PC-3 (cell line): Measurements from ENCODE around the gene CEP128.

Source experiments
- EZH2phosphoT487 ChIP-seq: fragments of 300-600 bp; sonication (generic); IDR thresholded peaks from 2 replicates; pipeline ENCODE4 v1.6.1; 2018; ENCODE audit warnings: mild to moderate bottlenecking, antibody characterized with exemption, low read length, borderline replicate concordance
- TF ChIP-seq, protein P1 (sequence below): fragments of 300-600 bp; sonication (generic); conservative IDR thresholded peaks from 2 replicates; pipeline ENCODE4 v1.5.1; 2017; ENCODE audit warnings: antibody characterized with exemption, low read depth, mild to moderate bottlenecking, low read length

DNA sequence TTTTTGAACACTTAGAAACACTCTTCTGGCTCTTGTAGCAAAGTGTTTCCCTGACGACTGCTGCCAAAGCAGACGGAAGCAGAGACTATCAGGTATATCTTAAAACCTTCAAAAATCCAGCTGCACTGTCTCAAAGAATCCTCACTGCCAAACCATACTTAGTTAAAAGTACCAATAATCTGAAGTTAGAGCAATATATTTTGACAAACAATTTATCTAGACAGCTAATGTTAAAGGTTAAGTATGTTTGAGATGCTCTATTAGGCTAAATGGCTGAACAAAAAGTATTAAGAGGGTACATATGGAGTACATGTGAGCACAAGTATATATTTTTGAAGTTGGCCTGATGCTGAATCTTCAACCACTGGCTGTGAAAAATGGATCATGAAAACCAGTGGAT lies 398.3 kb downstream of the CEP128 start:
- no peak for TF ChIP-seq EZH2phosphoT487
- TF ChIP-seq, protein P1, sequence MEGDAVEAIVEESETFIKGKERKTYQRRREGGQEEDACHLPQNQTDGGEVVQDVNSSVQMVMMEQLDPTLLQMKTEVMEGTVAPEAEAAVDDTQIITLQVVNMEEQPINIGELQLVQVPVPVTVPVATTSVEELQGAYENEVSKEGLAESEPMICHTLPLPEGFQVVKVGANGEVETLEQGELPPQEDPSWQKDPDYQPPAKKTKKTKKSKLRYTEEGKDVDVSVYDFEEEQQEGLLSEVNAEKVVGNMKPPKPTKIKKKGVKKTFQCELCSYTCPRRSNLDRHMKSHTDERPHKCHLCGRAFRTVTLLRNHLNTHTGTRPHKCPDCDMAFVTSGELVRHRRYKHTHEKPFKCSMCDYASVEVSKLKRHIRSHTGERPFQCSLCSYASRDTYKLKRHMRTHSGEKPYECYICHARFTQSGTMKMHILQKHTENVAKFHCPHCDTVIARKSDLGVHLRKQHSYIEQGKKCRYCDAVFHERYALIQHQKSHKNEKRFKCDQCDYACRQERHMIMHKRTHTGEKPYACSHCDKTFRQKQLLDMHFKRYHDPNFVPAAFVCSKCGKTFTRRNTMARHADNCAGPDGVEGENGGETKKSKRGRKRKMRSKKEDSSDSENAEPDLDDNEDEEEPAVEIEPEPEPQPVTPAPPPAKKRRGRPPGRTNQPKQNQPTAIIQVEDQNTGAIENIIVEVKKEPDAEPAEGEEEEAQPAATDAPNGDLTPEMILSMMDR, result no peak
